Peyer's patch (tissue), 4 donors: ENCODE measurements around the gene C1orf122. TPM values are rescaled to one million over a fixed set of nuclear protein-coding genes. Genes with fewer than 3 reads are reported as not detected.

Source experiments
- DNase-seq, 3 donors: peaks; one replicate each; pipeline ENCODE4 v3.0.0-alpha.2; 2017 to 2019
- H3K27ac ChIP-seq, 4 donors: fragments of 200-600 bp; sonication (generic); one replicate each; pipeline ENCODE4 v1.5.1; 2016 to 2019
- H3K27me3 ChIP-seq, 2 donors: fragments of 200-600 bp; sonication (generic); one replicate each; pipeline ENCODE4 v1.5.1; 2019
- H3K36me3 ChIP-seq, 3 donors: fragments of 200-600 bp; sonication (generic); one replicate each; pipeline ENCODE4 v1.5.1; 2016 to 2019
- H3K4me1 ChIP-seq, 4 donors: fragments of 200-600 bp; sonication (generic); one replicate each; pipeline ENCODE4 v1.5.1; 2016 to 2019
- H3K4me3 ChIP-seq, 4 donors: fragments of 200-600 bp; sonication (generic); 1 replicate in 3 of 4; 2 replicates in 1 of 4; pipeline ENCODE4 v1.5.1; 2016 to 2019; ENCODE audit warnings: mild to moderate bottlenecking in 1 of 4
- H3K9me3 ChIP-seq, 4 donors: fragments of 200-600 bp; sonication (generic); one replicate each; pipeline ENCODE4 v1.5.1; 2016 to 2019; ENCODE audit warnings: mild to moderate bottlenecking in 1 of 4
- CTCF ChIP-seq, 6 experiments: fragments of 450-650 bp in 4 of 6; fragments of 200-600 bp in 2 of 6; sonication (generic) in 1 of 6; IDR thresholded peaks; one replicate each; pipeline ENCODE4 v1.5.1; 2017 to 2019; ENCODE audit warnings: antibody characterized with exemption in 6 of 6, mild to moderate bottlenecking in 3 of 6, moderate library complexity in 1 of 6
- POLR2A ChIP-seq, 2 donors: fragments of 450-650 bp; IDR thresholded peaks; one replicate each; pipeline ENCODE4 v1.5.1; 2017; ENCODE audit warnings: antibody characterized with exemption in 2 of 2, mild to moderate bottlenecking in 2 of 2, moderate library complexity in 2 of 2
- total RNA-seq, 4 donors: library from RNA; depleted of rRNA; stranded (reverse); fragments of >200 nt; gene quantifications; one replicate each; pipeline ENCODE4 v1.1.0, GENCODE V29; 2016

C1orf122 gene
- total RNA-seq, 4 donors from 2014 or later: 27.2 to 178 (median 39.6) TPM

GRCh38 chr1:37821481-37821880 is 13.9 kb downstream of the C1orf122 start:
- TF ChIP-seq CTCF (IDR thresholded peaks at IDR 0.05) (no peak), POLR2A (IDR thresholded peaks at IDR 0.05) (no peak)
- Histone ChIP-seq H3K4me1 (no peaks in the 10 kb centered on the region), H3K27me3 (no peaks in the 10 kb centered on the region), H3K36me3 (peaks cover 0 to 61% (median 0%) of the 10 kb centered on the region in 3 donors), H3K9me3 (no peaks in the 10 kb centered on the region), H3K27ac (no peak overlapping the region), H3K4me3 (no peak overlapping the region)
- no peak for DNase-seq

GRCh38 chr1:37822906-37823815 is 15.6 kb downstream of the C1orf122 start:
- Histone ChIP-seq H3K4me3 (no peak overlapping the region), H3K27me3 (no peaks in the 10 kb centered on the region), H3K27ac (no peak overlapping the region), H3K9me3 (no peaks in the 10 kb centered on the region), H3K36me3 (peaks cover 0 to 55% (median 0%) of the 10 kb centered on the region in 3 donors), H3K4me1 (no peaks in the 10 kb centered on the region)
- TF ChIP-seq POLR2A (IDR thresholded peaks at IDR 0.05) (no peak), CTCF (IDR thresholded peaks at IDR 0.05) (no peak)
- DNase-seq: no peak

GRCh38 chr1:37824001-37824400 is 16.4 kb downstream of the C1orf122 start:
- Histone ChIP-seq H3K36me3 (peaks cover 0 to 50% (median 0%) of the 10 kb centered on the region in 3 donors), H3K27ac (no peak overlapping the region)
- DNase-seq: no peak

GRCh38 chr1:37825506-37825905 is 17.9 kb downstream of the C1orf122 start:
- H3K4me3 ChIP-seq: no peak overlapping the region
- no peak for DNase-seq
- peaks cover 0 to 51% (median 0%) of the 10 kb centered on the region in 3 donors for H3K36me3 ChIP-seq

More at GRCh38 chr1:37824001-37824400, 16.4 kb downstream of the C1orf122 start:
- no peak for TF ChIP-seq CTCF (IDR thresholded peaks at IDR 0.05)
- Histone ChIP-seq H3K9me3 (no peaks in the 10 kb centered on the region), H3K4me3 (no peak overlapping the region), H3K4me1 (no peaks in the 10 kb centered on the region), H3K27me3 (no peaks in the 10 kb centered on the region)

GRCh38 chr1:37828410-37829074 is 21.0 kb downstream of the C1orf122 start:
- H3K4me3 ChIP-seq: no peak overlapping the region
- DNase-seq: peak in 1 of 3 donors; percentile 72
- H3K27ac ChIP-seq: peak overlapping the region in 2 of 4 donors; percentile 49 to 69
- H3K36me3 ChIP-seq: peaks cover 0 to 51% (median 0%) of the 10 kb centered on the region in 3 donors
- H3K9me3 ChIP-seq: no peaks in the 10 kb centered on the region
- TF ChIP-seq CTCF (IDR thresholded peaks at IDR 0.05) (no peak), POLR2A (IDR thresholded peaks at IDR 0.05) (no peak)
- no peaks in the 10 kb centered on the region for H3K4me1 ChIP-seq
- H3K27me3 ChIP-seq: no peaks in the 10 kb centered on the region

More at GRCh38 chr1:37825506-37825905, 17.9 kb downstream of the C1orf122 start:
- Histone ChIP-seq H3K9me3 (no peaks in the 10 kb centered on the region), H3K27ac (no peak overlapping the region), H3K27me3 (no peaks in the 10 kb centered on the region), H3K4me1 (no peaks in the 10 kb centered on the region)
- TF ChIP-seq CTCF (IDR thresholded peaks at IDR 0.05): no peak
- TF ChIP-seq POLR2A (IDR thresholded peaks at IDR 0.05): no peak
